T-helper 2 cell (primary cell): ENCODE results near the gene LRAT.

ENCODE experiments used
- DNase-seq, 5 experiments: peaks; one replicate each; pipeline versions ENCODE4 v3.0.0 to v3.0.0-alpha.2; 2012 to 2022

The LRAT gene

GRCh38 chr4:154778264-154778663, 34.5 kb downstream of the LRAT start:
- no peak for DNase-seq

GRCh38 chr4:154779362-154779947, 35.7 kb downstream of the LRAT start:
- DNase-seq, result no peak

- DNase-seq, result peak in 1 of 5 experiments; percentile 5
Observed at GRCh38 chr4:154781126-154781982, 37.6 kb downstream of the LRAT start, which contains the start of gene RBM46. TSS of gene RBM46 (plus strand) at chr4:154781272. CDS start at chr4:154796753, 15,481 bp downstream.

GRCh38 chr4:154781983-154782293, 38.1 kb downstream of the LRAT start:
- no peak for DNase-seq
